KG1 (cell line): ENCODE data around the gene GCHFR.

Experiments used
- DNase-seq: peaks from one replicate; lab custom pipeline; 2025; lab: John Stamatoyannopoulos, UW

Gene GCHFR

DNA sequence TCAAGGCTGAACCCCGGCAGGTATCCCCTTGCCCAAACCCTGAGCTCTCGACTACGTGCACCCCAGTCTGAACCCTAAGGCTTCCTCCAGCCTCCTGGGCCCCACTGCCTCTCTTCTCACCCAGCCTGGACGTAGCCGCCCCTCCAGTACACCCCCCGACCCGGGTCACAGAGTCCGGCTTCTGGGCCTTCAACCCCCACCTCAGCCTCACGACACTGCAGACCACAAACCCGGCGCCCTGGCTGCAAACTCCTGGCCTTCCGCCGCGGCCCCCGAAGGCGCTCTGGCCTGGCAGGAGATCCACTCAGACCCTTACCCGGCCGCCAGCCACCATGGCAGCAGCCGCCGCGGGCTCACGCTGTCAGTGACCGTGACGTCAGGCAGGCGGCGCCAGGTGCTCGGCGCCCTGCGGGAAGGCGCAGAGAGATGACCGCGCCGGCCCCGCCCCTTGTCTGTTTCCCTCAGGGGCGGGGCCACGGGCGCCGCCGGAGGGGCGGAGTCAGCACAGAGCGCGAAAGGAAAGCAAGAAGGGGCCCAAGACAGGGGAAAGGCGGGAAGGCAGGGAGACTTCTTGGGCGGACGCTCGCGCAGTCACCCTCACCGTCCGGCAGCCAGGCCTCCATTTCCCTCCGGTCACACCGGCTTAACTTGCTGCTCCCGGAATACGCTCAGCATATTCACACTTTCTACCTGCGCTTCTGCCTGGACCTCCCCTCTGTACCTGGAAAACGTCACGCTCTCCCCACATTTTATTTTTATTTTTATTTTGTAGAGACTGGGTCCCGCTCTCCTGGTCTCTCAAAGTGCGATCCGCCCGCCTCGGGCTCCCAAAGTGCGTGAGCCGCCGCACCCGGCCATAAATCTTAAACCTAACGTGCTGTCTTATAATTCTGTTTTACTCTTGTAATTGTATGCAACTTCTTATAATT, 8.7 kb upstream of the GCHFR start, which contains the start of gene RMDN3:
Gene RMDN3 (minus strand): TSS at position 372 of the 929 bp plus-strand sequence. CDS start 471 bp downstream, outside the sequence.
- peak; percentile 86 for DNase-seq

DNA sequence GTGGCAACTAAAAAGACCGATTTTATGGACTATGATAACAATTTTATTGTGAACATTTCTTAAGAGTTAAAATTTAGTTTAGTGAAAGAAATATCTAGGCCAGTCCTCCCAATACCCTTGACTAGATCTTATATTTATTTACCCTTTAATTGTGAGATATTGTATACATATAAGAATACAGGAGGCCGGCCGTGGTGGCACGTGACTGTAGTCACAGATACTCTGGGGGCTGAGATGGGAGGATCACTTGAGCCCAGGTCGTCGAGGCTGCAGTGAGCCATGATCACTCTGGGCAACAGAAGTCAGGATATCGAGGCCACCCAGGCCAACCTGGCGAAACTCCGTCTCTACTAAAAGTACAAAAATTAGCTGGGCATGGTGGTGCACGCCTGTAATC, 8.1 kb upstream of the GCHFR start:
- DNase-seq: peak; percentile 31

DNA sequence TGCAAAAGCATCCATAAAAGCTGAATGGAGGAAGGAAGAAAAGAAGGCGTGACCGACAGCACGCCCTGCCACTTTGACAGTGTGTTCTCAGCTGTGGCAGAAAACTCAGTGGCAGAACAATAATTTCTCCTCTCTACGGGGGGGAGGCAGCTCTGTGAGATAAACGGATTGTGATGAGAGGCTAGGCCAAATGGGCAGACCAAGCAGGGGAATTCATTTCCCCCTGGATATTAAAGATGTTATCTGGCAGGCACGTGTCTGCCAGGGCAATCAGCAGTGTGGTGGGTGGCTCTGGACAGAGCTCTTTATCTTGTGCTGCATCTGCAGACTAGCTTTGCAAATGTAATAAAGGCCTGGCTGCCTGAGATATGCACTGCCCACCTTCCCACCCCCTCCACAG, 6.9 kb upstream of the GCHFR start:
- no peak for DNase-seq

DNA sequence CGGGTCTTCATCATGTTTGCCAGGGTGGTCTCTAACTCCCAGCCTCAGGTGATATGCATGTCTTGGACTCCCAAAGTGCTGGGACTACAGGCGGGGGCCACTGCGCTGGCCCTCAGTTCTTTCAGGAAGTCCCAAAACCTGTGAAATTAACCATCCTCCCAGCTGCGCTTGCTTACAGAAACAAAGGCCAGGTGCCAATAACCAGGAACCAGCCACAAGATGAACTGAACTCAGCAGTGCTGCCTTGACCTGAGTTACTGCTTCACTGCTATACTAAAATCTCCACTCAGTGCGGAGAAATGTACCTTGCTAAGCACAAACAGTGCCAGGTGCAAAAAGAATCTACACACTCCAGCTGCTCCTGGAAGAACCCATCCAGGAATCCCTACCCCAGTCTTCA, 3.9 kb upstream of the GCHFR start:
- DNase-seq: no peak

DNA sequence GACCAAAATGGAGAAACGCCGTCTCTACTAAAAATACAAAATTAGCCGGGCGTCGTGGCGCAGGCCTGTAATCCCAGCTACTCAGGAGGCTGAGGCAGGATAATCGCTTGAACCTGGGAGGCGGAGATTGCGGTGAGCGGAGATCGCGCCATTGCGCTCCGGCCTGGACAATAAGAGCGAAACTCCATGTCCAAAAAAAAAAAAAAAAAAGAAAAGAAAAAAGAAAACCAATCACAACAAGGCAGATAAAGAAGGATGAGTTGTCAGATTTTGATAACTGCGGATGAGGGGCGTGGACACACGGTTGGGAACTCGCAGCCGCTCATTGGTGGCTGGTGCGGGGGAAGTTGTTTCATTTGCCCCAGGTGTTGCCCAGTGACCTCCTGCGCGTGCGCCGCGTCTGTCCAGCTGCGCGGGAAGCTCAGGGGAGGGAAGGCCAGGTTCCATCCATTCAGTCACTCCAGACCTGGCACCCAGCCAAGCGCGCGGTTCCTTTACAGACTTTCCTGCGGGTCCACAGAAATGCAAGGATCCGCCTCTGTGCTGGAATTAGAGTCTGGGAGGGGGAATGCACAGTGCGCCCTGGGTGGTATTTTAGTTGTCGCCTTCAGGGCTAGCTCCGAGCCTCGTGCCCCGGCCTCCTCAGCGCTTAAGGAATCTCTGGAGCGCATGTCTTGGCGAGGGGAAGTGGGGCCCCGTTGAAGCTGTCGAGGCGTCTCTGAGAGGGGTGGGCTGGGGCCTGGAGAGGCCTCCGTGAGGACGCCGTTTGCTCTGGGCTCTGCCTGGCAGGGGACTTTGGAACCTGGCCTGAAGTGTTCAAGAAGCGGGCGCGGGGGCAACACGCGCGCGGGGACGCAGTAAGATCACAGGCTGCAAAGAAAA, 708 bp upstream of the GCHFR start:
- no peak for DNase-seq

DNA sequence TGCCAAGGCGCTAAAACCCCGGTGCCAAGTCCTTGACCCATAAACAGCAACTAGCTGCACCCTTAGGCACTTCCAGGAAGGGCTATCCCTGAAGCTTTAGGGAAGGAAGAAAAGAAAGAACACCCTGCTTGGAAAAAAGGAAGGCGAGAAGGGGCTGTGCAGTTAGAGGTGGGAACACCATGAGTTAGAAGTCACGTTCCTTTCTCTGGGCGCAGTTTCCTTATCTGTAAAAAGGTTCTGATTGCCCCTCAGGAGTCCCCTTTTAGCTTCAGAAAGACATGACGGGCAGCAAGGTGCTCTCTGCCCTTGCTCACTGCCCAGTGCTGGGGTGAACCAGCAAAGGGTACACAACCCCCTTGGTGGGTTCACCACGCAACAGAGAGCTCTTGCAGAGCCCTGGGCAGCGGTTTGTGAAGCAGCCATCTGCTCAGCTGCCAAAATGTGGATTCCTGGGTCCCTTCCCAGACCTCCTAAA, 798 bp downstream of the GCHFR start:
- DNase-seq: no peak

DNA sequence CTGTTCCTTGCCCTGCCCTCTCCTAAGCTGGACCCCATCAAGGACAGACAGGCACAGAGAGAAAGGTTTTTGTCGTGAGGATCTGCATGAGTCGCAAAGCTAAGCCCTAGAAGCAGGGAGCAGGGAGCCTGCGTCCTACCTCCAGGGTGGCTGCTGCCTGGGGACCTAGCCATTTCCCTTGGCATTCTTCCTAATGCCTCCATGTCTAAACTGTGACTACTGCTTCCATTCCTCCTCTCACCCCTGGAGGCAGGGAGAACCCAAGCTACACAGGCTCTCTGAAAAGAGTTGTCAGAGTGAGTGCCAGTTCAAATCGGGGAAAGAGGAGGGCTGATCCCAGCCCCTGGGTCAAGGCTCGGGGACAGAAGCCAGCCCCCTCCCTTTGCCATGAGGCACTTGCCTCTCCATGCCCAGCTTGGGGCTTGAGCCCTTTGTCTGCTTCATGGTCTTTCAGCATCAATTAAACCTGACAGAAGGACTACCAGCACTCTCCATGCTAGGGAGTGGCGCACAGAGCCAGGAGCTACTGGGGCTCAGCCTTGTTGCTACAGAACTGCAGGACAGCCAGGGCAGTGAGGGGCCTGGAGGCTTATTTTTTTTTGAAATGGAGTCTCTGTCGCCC, 2.4 kb downstream of the GCHFR start:
- DNase-seq: no peak

DNA sequence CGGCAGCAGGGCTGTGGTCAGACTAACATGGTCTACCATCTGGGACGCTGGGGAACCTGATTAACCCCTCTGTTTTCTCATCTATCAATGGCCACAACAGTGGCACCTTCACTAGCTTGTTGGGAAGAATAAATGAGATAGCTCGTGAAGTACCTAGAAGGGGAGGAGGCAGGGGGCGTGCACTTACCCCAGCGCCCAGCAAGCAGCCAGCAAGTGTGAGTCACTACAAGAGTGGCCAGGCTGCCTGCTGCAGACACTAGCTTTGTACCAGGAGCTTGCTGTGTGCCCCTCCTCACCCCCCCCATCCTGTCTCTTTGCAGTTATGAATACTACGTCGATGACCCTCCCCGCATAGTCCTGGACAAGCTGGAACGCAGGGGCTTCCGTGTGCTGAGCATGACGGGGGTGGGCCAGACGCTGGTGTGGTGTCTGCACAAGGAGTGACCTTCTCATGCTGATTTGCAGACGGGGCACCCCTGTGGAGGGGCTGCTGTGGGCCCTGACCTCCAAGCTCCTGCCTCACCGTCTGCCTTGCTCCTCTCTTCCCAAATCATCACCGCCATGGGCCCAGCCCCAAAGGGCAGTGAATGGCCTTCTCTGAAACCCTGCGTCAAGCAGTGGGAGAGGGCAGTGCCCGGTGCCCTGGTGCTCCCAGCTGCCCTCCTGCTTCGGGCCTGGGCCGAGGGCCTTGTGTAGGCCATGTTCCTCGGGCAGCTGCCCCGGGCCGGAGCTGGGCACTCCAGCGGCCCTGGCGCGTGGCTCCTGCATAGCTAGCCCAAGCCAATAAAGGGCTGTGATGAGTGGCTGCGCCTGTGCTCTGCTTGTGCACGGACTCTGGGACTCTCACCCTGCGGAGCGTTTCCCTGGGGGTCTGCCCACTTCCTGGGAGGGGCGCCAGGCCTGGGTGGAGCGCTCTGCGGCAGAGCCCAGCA, 3.3 kb downstream of the GCHFR start:
- DNase-seq: no peak

DNA sequence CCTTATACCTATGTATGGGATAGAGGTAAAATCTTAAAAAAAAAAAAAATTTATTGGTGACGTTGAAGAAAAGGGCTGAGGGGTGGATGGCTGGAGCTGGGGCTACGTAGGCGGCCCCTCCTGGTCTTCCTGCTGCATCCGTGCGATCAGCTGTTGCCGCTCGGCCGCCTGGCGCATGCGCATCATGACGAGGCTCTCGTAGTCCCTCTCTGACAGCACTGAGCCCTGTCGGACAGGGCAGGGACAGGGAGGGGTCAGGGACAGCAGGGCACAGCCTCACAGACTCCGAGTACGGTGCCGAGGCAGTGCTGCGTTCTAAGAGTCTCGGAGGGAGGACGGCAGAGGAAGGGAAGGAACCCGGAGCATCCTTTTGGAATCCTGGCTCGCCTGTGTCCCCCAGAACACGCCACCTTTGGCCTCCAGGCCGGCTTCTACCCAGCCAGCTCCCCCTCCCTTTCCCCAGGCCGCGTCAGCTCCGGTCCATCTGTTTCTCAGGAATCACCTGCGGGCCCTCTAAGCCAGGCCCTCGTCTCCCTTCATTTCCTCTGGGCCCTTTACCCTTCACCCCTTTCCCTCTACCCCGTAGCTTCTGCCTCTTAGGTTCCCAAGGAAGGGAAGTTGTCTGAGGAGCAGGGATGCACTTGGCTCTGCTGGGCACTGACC, 4.1 kb downstream of the GCHFR start:
- DNase-seq: no peak

DNA sequence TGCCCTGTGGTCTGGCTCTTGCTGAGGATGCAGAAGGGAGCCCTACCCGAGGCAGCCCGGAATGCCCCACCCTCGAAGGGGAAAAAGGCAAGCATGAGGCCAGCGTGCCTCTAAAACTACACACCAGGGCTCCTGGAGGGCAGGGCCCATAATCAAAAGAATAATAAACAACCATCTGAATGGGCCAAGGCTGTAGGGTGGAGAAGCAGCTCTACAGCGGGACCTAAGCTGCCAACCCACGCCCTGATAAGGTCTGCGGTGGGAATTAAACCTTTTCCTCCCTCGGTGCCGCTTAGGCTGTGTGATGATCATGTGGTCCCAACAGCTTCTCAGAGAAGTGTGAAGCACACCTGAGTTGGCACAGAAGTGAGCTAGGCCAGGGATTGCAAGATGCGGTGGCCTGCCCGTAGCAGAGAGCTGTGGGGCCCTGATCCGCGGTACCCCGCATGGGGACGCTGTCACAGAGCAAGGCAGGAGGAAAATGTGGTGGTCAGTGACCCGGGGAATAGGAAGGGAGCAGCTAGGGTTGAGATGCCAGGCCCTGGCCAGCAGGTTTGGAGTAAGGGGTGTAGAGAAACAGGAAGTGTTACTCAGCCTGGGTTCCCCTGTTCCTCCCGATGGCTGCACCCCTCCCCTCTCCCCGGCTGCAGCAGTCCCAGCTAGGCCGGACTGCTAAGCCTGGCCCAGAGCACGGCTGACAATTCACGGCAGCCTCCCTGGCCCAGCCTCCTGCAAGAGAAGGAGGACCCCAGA, 4.8 kb downstream of the GCHFR start:
- no peak for DNase-seq

DNA sequence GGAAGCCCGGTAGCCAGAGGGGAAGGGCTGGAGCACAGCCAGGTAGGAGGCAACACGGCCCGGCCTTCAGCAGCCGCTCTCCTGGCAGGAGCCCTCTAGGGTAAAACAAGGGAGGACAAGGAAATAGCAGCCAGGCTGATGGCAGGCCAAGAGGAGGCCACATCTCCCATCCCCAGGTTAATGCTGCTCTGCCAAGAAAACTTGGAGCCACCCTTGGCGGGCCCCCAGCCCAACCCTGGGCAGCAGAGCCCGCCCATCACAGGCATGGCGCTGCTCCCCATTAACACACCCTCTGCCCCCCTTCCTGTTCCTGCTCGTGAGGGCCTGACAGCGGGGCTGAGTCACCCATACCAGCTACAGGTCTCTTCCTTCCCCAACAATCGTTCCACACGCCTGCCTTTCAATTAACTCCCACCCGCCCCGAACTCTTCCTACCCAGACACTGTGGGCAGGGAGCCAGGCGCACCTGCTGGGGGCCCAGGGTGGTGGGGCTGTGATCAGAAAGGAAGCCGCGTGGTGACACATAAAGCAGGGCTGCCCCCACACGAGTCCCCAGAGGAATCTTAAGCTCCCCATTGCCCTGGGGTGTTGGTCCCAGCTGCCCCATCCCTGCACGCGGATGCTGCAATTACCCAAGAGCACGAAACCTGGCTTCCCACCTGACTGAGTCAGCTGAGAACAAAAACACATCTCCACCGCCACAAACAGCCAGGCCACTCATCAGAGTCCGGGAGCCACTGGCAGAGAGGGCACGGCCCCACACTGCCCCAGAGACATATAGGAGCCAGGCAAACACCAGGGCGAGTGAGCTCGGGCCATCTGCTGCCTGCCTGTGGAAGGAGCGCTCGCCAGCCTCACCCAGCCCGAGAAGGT, 5.6 kb downstream of the GCHFR start, which contains the start of gene C15orf62:
Gene C15orf62 (plus strand): TSS at position 707 of the 873 bp plus-strand sequence. CDS start 516 bp downstream, outside the sequence.
- peak; percentile 50 for DNase-seq

DNA sequence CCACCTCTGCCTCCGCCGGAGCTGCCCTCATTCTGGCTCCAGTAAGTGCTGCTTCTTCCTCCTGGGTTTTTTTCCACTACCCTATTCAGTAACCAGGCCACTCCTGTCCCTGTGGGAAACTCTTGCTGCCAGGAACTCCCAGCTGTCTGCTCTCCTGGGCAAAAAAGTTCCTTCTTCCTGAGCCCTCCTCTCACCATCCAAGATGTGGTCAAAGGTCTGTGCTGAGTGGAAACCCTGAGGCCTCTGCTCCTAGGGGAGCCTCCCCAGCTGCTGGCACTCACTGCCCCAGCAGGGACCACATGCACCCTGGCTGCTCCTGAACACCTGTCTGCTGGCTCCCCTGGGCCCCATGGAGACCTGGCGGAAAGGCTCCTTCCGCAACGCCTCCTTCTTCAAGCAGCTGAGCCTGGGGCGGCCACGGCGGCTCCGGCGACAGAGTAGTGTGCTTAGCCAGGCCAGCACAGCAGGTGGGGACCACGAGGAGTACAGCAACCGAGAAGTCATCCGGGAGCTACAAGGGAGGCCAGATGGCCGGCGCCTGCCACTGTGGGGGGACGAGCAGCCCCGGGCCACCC, 6.4 kb downstream of the GCHFR start:
- DNase-seq: no peak

DNA sequence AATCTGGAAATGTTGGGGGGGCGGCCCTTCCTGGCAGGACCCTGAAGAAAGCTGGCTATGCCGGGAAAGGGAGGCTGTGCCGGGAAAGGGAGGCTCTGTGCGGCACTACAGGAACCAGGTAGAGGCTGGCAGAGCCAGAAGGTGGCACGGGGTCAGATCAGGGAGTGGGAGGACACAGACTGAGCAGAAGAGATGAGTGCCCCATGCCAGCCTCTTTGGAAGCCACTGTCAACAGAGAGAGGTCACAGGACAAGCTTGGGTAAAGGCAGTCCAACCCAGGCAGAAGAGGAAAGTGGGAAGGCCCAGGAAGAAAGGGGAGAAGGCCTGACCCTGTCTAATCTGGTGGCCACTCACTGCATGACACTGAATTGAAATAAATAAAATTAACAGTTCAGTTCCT, 7.4 kb downstream of the GCHFR start:
- no peak for DNase-seq

DNA sequence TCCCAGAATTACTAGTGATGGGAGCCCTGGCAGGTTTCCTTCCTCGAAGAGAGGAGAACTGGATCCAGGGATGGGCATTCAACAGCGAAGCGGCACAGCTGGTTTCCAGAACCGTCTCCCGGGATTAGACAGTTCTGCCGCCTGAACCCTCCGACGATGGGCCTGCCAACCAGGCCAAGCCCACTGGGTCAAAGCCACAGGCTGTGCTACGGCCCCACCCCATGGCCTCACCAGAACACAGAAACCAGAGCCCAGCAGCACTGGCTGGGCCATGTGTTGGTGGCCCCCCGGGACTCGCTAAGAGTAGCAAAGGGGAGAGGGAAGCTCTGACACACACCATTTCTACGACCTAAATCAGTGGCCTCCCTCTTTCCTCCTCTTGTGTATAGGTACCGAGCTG, 8.1 kb downstream of the GCHFR start:
- no peak for DNase-seq

DNA sequence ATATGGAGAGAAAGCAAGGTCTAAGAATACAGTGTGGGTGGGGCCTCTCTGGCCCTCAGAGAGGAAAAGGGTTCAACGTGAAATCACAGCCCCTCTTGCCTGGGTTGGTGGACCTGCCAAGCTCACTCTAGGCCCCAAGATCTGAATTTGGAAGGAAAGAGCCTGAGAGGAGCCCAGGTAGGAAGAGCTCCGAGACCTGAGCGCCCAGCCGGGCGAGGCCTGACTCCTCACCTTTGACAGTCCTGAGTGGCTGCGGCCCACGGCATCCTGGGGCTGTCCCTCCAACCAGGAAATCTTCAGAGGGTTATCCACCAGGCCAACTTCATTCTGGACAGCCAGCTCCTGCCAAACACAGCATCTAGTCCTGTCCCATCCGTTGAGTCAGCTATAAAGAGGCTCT, 9.6 kb downstream of the GCHFR start:
- no peak for DNase-seq

DNA sequence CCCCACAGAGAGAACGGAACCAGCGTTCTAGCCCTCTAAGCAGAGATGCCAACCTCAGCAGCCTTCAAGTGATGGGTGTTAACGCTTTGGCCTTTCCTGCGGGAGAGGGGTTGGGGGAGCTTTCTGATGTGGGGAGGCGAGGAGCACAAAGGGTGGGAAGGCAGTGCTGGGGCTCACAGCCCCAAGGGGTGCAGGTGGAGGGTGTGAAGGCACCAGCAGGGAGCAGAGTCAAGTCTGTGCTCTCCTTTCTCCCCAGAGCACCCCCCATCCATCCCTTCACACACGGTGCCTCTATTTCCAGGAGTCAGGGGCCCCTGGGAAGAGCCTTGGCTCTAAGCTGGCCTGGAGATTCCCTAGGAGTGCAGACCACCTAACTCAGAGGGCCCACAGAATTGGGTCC, 10.0 kb downstream of the GCHFR start:
- DNase-seq: no peak

DNA sequence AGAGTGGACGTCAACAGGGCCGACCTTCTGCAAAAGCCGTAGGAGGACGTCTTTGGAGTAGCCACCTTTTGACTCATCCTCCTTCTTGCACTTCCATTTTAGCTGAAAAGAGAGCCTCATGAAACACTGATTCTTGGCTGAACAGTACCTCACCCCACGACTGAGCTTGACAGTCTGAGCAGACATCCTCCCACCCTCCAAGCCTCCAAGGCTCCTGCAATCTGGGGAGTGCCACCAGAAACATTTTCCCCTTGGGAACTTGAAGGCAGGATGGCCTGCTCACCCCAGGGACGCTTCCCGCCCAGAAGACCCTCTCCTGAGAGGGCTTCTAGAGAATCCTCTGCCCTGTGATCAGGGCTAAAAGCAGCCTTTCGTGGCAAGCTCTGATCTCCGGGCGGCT, 11.1 kb downstream of the GCHFR start:
- DNase-seq: no peak
